ENCODE results near the gene THSD8. TPM values are rescaled to one million over a fixed set of nuclear protein-coding genes. Genes with fewer than 3 reads are reported as not detected.
A peak's percentile ranks its signal among the peaks of the same experiment; 100 is the strongest.

The THSD8 gene
- polyA plus RNA-seq, 2 of the 4 experiments (the other 2 are of a cell fraction) = 4.9 TPM; not detected in 1

DNA sequence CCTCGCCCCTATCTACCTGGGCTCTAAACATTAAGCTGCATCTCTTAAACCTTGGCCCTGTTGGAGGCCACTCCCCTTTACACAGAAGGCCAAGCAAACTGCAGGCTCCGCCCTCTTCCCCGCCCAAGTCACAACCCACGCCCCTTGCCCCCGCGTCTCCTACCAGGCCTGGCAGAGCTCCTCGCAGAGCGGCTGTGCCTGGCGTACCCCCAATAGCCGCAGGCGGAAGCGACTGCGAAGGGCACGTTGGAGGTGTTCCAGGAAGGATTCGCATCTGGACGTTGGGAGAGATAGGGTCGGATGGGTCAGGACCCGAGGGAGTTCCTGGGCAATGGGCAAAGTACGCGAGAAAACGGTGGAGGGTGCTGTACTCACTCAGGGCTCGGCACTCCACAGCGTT is 26.6 kb downstream of the THSD8 start:
- ATAC-seq (peak in 1 of 2 experiments; percentile 65; a peak in 3 of 6 replicates), DNase-seq (ENCODE audit: low read depth in 1 of 2, low spot score in 1 of 2) (no peak), FAIRE-seq (no peak)
- no peak overlapping the region for H3K4me3 ChIP-seq
- TF ChIP-seq CEBPB (IDR thresholded peaks at IDR 0.05) = no peak
- TF ChIP-seq, protein P1, sequence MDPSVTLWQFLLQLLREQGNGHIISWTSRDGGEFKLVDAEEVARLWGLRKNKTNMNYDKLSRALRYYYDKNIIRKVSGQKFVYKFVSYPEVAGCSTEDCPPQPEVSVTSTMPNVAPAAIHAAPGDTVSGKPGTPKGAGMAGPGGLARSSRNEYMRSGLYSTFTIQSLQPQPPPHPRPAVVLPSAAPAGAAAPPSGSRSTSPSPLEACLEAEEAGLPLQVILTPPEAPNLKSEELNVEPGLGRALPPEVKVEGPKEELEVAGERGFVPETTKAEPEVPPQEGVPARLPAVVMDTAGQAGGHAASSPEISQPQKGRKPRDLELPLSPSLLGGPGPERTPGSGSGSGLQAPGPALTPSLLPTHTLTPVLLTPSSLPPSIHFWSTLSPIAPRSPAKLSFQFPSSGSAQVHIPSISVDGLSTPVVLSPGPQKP (IDR thresholded peaks at IDR 0.05; ENCODE audit: low read depth, low read length) = no peak
- TF ChIP-seq, protein P2, sequence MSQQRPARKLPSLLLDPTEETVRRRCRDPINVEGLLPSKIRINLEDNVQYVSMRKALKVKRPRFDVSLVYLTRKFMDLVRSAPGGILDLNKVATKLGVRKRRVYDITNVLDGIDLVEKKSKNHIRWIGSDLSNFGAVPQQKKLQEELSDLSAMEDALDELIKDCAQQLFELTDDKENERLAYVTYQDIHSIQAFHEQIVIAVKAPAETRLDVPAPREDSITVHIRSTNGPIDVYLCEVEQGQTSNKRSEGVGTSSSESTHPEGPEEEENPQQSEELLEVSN (IDR thresholded peaks at IDR 0.05; ENCODE audit: borderline replicate concordance, low read depth) = no peak
- TF ChIP-seq NFE2L2 (conservative IDR thresholded peaks at IDR 0.05; ENCODE audit: low read length) = no peak
- TF ChIP-seq ZSCAN20 (CRISPR knock-in tag; IDR thresholded peaks at IDR 0.05) = no peak
- TF ChIP-seq SREBF2 (IDR thresholded peaks at IDR 0.05) = no peak
- no peak for TF ChIP-seq KDM1A (IDR thresholded peaks at IDR 0.05; ENCODE audit: low read depth)
- no peak for TF ChIP-seq CHD4 (IDR thresholded peaks at IDR 0.05; ENCODE audit: borderline replicate concordance)
- TF ChIP-seq, protein P3, sequence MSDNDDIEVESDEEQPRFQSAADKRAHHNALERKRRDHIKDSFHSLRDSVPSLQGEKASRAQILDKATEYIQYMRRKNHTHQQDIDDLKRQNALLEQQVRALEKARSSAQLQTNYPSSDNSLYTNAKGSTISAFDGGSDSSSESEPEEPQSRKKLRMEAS (IDR thresholded peaks at IDR 0.05) = no peak
- no peak for TF ChIP-seq MAZ (IDR thresholded peaks at IDR 0.05; ENCODE audit: borderline replicate concordance, low read depth, low read length)
- TF ChIP-seq, protein P4, sequence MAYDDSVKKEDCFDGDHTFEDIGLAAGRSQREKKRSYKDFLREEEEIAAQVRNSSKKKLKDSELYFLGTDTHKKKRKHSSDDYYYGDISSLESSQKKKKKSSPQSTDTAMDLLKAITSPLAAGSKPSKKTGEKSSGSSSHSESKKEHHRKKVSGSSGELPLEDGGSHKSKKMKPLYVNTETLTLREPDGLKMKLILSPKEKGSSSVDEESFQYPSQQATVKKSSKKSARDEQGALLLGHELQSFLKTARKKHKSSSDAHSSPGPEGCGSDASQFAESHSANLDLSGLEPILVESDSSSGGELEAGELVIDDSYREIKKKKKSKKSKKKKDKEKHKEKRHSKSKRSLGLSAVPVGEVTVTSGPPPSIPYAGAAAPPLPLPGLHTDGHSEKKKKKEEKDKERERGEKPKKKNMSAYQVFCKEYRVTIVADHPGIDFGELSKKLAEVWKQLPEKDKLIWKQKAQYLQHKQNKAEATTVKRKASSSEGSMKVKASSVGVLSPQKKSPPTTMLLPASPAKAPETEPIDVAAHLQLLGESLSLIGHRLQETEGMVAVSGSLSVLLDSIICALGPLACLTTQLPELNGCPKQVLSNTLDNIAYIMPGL (CRISPR knock-in tag; IDR thresholded peaks at IDR 0.05; ENCODE audit: borderline replicate concordance) = no peak
- no peak for TF ChIP-seq JUNB (IDR thresholded peaks at IDR 0.05)
- no peak for TF ChIP-seq RFX5 (IDR thresholded peaks at IDR 0.05)
- TF ChIP-seq TFCP2L1 (CRISPR knock-in tag; IDR thresholded peaks at IDR 0.05) = no peak
- TF ChIP-seq ZC3H11A (IDR thresholded peaks at IDR 0.05) = no peak
- TF ChIP-seq BHLHE40 (IDR thresholded peaks at IDR 0.05; ENCODE audit: low read depth, low read length) = no peak
- TF ChIP-seq RNF2 (IDR thresholded peaks at IDR 0.05; ENCODE audit: borderline replicate concordance, low read depth) = no peak
- no peak for TF ChIP-seq SMC3 (IDR thresholded peaks at IDR 0.05)
- TF ChIP-seq CHD2 (IDR thresholded peaks at IDR 0.05; ENCODE audit: low read length, partially characterized antibody) = no peak
- TF ChIP-seq EP300 (IDR thresholded peaks at IDR 0.05) = no peak
- H3K4me2 ChIP-seq = peak overlapping the region; percentile 47
- ChIA-PET POLR2A (no interaction called here), CTCF (interaction anchor here (0.6 to 7.2 kb wide), 4 partner anchors 9 to 32 kb away, joined by 4 to 36 read pairs (median 10); no protein-coding TSS in a partner anchor)
- H3K4me1 ChIP-seq = peaks cover 8% of the 10 kb centered on the region
- WGBS (ENCODE audit: missing lambda C conversion rate) = 26% methylated on average over 20 of the region's 23 CpGs
- no peaks in the 10 kb centered on the region for H3K9me3 ChIP-seq
- no peak overlapping the region for H3K27ac ChIP-seq

DNA sequence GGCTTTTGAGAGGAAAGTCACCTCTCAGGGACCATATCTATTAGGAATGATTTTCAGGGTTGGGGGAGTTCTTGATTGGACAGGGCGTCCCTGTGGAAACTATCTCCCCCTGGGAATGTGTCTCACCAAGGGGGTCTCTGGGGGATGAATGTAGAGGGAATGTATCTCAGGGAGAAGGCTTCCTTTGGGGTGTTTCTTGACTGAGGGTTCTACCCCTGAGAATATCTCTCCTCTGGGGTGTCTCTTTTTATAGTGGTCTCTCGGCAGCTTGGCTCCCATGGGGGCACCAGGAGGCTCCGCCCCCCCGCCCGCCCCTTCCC is 31.5 kb downstream of the THSD8 start:
- peaks cover 14% of the 10 kb centered on the region for H3K4me1 ChIP-seq
- H3K4me2 ChIP-seq = peak overlapping the region; percentile 84
- WGBS (ENCODE audit: missing lambda C conversion rate) = 0% methylated on average over 2 of the region's 5 CpGs
- no peaks in the 10 kb centered on the region for H3K9me3 ChIP-seq
- H3K27ac ChIP-seq = peak overlapping the region in 1 of 2 experiments; percentile 85; a peak in 2 of 6 replicates
- ATAC-seq (no peak), FAIRE-seq (no peak), DNase-seq (ENCODE audit: low read depth in 1 of 2, low spot score in 1 of 2) (no peak)
- peak overlapping the region; percentile 55 for H3K4me3 ChIP-seq
- ChIA-PET CTCF (interaction anchor here (1.1 to 2.2 kb wide), 3 partner anchors 9 to 67 kb away, joined by 4 to 6 read pairs (median 4); no protein-coding TSS in a partner anchor), POLR2A (no interaction called here)
- TF ChIP-seq HOXA7 (CRISPR knock-in tag; IDR thresholded peaks at IDR 0.05) = no peak
- no peak for TF ChIP-seq RARB (CRISPR knock-in tag; IDR thresholded peaks at IDR 0.05)
- no peak for TF ChIP-seq CHD2 (IDR thresholded peaks at IDR 0.05; ENCODE audit: low read length, partially characterized antibody)
- no peak for TF ChIP-seq ZNF302 (CRISPR knock-in tag; IDR thresholded peaks at IDR 0.05)
- no peak for TF ChIP-seq RCOR1 (IDR thresholded peaks at IDR 0.05; ENCODE audit: low read depth, low read length)
- TF ChIP-seq, protein P5, sequence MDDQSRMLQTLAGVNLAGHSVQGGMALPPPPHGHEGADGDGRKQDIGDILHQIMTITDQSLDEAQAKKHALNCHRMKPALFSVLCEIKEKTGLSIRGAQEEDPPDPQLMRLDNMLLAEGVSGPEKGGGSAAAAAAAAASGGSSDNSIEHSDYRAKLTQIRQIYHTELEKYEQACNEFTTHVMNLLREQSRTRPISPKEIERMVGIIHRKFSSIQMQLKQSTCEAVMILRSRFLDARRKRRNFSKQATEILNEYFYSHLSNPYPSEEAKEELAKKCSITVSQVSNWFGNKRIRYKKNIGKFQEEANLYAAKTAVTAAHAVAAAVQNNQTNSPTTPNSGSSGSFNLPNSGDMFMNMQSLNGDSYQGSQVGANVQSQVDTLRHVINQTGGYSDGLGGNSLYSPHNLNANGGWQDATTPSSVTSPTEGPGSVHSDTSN (IDR thresholded peaks at IDR 0.05) = no peak
- TF ChIP-seq, protein P4 (CRISPR knock-in tag; IDR thresholded peaks at IDR 0.05; ENCODE audit: borderline replicate concordance) = no peak
- TF ChIP-seq HOXB5 (CRISPR knock-in tag; IDR thresholded peaks at IDR 0.05) = no peak
- TF ChIP-seq POLR2A (IDR thresholded peaks at IDR 0.05; ENCODE audit: low read length) = no peak
- no peak for TF ChIP-seq RAD21 (conservative IDR thresholded peaks at IDR 0.05 in 1 of 2, IDR thresholded peaks at IDR 0.05 in 1 of 2)
- no peak for TF ChIP-seq RNF2 (IDR thresholded peaks at IDR 0.05; ENCODE audit: borderline replicate concordance, low read depth)
- TF ChIP-seq, protein P6, sequence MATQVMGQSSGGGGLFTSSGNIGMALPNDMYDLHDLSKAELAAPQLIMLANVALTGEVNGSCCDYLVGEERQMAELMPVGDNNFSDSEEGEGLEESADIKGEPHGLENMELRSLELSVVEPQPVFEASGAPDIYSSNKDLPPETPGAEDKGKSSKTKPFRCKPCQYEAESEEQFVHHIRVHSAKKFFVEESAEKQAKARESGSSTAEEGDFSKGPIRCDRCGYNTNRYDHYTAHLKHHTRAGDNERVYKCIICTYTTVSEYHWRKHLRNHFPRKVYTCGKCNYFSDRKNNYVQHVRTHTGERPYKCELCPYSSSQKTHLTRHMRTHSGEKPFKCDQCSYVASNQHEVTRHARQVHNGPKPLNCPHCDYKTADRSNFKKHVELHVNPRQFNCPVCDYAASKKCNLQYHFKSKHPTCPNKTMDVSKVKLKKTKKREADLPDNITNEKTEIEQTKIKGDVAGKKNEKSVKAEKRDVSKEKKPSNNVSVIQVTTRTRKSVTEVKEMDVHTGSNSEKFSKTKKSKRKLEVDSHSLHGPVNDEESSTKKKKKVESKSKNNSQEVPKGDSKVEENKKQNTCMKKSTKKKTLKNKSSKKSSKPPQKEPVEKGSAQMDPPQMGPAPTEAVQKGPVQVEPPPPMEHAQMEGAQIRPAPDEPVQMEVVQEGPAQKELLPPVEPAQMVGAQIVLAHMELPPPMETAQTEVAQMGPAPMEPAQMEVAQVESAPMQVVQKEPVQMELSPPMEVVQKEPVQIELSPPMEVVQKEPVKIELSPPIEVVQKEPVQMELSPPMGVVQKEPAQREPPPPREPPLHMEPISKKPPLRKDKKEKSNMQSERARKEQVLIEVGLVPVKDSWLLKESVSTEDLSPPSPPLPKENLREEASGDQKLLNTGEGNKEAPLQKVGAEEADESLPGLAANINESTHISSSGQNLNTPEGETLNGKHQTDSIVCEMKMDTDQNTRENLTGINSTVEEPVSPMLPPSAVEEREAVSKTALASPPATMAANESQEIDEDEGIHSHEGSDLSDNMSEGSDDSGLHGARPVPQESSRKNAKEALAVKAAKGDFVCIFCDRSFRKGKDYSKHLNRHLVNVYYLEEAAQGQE (IDR thresholded peaks at IDR 0.05) = no peak

All from A549 (cell line).